ENCODE results near the gene CDHR2. TPM values are rescaled to one million over a fixed set of nuclear protein-coding genes. Genes with fewer than 3 reads are reported as not detected.

The CDHR2 gene
- total RNA-seq, 4 donors from 2014 or later, result not detected

DNA sequence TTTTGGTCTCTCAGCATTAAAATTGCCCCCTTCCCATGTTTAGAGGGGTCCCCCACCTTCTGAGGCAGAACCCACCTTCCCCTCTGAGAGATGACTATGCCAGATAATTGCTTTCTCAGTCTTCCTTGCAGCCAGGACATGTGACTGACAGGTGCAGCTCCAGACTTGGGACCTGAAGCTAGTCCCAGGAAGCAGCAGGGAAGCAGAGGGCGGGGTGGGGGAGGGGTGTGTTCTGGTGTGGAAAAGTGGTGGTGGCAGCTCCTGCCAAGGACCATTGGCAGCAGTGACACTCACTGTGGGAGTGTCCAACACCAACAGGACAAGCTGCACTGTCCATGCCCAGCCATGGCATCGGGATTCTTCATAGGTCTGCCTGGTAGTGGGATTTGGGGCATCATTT lies 83.6 kb downstream of the CDHR2 start:
- no peak for DNase-seq (ENCODE audit: low spot score in 2 of 2)
- no peaks in the 10 kb centered on the region for H3K9me3 ChIP-seq
- H3K27ac ChIP-seq, result no peak overlapping the region
- no peak overlapping the region for H3K4me3 ChIP-seq
- H3K36me3 ChIP-seq, result no peaks in the 10 kb centered on the region
- TF ChIP-seq POLR2A (IDR thresholded peaks at IDR 0.05) (no peak), EP300 (IDR thresholded peaks at IDR 0.05) (no peak)
- TF ChIP-seq, protein P1, sequence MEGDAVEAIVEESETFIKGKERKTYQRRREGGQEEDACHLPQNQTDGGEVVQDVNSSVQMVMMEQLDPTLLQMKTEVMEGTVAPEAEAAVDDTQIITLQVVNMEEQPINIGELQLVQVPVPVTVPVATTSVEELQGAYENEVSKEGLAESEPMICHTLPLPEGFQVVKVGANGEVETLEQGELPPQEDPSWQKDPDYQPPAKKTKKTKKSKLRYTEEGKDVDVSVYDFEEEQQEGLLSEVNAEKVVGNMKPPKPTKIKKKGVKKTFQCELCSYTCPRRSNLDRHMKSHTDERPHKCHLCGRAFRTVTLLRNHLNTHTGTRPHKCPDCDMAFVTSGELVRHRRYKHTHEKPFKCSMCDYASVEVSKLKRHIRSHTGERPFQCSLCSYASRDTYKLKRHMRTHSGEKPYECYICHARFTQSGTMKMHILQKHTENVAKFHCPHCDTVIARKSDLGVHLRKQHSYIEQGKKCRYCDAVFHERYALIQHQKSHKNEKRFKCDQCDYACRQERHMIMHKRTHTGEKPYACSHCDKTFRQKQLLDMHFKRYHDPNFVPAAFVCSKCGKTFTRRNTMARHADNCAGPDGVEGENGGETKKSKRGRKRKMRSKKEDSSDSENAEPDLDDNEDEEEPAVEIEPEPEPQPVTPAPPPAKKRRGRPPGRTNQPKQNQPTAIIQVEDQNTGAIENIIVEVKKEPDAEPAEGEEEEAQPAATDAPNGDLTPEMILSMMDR (IDR thresholded peaks at IDR 0.05), result no peak
- H3K4me1 ChIP-seq, result peaks cover 0 to 20% (median 6%) of the 10 kb centered on the region in 4 donors
- peaks cover 0 to 61% of the 10 kb centered on the region in 2 donors for H3K27me3 ChIP-seq
- 80 to 88% methylated on average over 2 of the region's 2 CpGs for WGBS, 2 donors

DNA sequence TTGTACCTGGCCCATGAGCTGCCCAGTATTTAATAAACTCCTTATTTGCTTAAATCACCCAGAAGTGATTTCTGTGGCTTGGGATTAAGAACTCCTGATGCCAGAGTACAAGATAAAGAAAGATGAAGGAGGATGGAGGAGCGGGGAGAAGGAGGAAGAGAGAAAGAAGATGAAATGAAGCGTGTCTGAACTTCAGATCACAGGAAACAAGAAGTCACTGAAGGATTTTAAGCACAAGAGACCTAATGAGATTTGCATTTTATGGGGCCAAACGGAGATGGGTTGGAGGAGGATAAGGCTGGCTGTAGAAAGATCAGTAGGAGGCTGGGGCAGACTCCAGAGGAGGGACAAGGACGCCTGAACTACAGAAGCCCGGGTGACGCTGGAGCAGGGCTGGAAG lies 84.5 kb downstream of the CDHR2 start:
- no peak for DNase-seq (ENCODE audit: low spot score in 2 of 2)
- Histone ChIP-seq H3K9me3 (no peaks in the 10 kb centered on the region), H3K36me3 (no peaks in the 10 kb centered on the region), H3K27ac (no peak overlapping the region), H3K27me3 (peaks cover 0 to 52% of the 10 kb centered on the region in 2 donors), H3K4me1 (peaks cover 0 to 20% (median 6%) of the 10 kb centered on the region in 4 donors), H3K4me3 (no peak overlapping the region)
- TF ChIP-seq, protein P1 (IDR thresholded peaks at IDR 0.05), result no peak
- TF ChIP-seq EP300 (IDR thresholded peaks at IDR 0.05) (no peak), POLR2A (IDR thresholded peaks at IDR 0.05) (no peak)
- WGBS, 2 donors, result 10 to 11% methylated on average over 6 of the region's 6 CpGs

DNA sequence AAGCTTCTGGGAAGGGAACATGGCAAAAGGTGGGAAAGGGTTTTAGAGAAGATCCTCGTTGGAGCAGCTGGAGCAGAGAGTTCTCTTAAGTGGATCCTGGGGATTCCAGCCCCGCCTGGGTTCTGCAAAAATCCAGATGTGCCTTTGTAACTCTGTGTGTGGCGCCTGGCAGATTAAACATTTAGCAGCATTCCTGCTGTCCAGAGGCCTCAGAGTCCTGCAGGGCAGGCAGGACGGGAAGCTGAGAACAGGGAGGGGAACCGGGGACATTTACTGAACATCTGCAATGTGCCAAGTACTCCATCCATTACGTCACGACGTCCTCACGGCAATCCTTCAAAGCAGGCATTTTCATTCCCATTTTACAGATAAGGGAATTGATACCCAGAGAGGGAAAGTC lies 87.3 kb downstream of the CDHR2 start:
- Histone ChIP-seq H3K27ac (no peak overlapping the region), H3K36me3 (no peaks in the 10 kb centered on the region), H3K27me3 (peaks cover 0 to 25% of the 10 kb centered on the region in 2 donors), H3K4me3 (no peak overlapping the region), H3K4me1 (no peaks in the 10 kb centered on the region), H3K9me3 (no peaks in the 10 kb centered on the region)
- WGBS, 2 donors, result 48 to 54% methylated on average over 9 of the region's 9 CpGs
- DNase-seq (ENCODE audit: low spot score in 2 of 2), result no peak
- TF ChIP-seq, protein P1 (IDR thresholded peaks at IDR 0.05), result no peak
- no peak for TF ChIP-seq POLR2A (IDR thresholded peaks at IDR 0.05)
- no peak for TF ChIP-seq EP300 (IDR thresholded peaks at IDR 0.05)

DNA sequence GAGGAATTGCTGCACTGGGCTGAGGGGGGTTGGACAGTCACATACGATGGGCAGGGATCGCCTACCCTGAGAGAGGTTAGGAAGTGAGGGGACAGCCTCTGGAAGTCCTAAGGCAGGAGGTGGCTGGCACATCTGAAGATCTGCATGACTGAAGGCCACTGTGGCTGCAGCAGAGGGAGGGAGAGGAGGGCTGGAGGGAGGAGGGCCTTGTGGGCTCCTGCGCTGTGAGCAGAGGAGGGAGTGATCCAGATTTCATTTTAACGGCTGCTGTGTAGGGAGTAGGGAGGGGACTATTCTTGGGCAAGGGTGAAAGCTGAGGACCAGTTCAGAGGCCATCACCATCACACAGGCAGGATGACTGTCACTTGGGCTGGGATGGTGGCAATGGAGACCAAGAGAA lies 88.4 kb downstream of the CDHR2 start:
- DNase-seq (ENCODE audit: low spot score in 2 of 2), result no peak
- no peaks in the 10 kb centered on the region for H3K4me1 ChIP-seq
- 43 to 48% methylated on average over 4 of the region's 4 CpGs for WGBS, 2 donors
- no peak overlapping the region for H3K27ac ChIP-seq
- peaks cover 0 to 14% of the 10 kb centered on the region in 2 donors for H3K27me3 ChIP-seq
- TF ChIP-seq EP300 (IDR thresholded peaks at IDR 0.05) (no peak), POLR2A (IDR thresholded peaks at IDR 0.05) (no peak)
- TF ChIP-seq, protein P1 (IDR thresholded peaks at IDR 0.05), result no peak
- no peaks in the 10 kb centered on the region for H3K36me3 ChIP-seq
- H3K4me3 ChIP-seq, result no peak overlapping the region
- no peaks in the 10 kb centered on the region for H3K9me3 ChIP-seq

DNA sequence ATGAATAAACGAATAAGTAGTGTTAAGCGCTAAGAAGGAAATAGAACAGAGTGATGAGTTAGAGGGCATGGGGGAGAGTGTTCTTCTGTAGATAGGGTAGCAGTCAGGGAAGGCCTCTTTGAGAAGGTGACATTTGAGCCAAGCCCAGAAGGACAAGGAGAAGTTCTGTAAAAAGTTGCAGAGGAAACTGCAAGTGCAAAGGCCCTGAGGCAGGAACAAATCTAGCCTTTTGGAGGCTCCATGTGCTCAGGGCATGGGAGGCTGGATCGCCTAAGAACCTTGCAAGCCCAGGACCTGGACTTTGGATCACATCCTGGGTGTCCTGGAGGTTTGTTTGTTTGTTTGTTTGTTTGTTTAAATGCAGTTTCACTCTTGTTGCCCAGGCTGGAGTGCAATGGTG lies 89.3 kb downstream of the CDHR2 start:
- H3K36me3 ChIP-seq, result no peaks in the 10 kb centered on the region
- H3K27ac ChIP-seq, result no peak overlapping the region
- H3K4me1 ChIP-seq, result no peaks in the 10 kb centered on the region
- H3K4me3 ChIP-seq, result no peak overlapping the region
- TF ChIP-seq, protein P1 (IDR thresholded peaks at IDR 0.05), result no peak
- no peak for TF ChIP-seq POLR2A (IDR thresholded peaks at IDR 0.05)
- TF ChIP-seq EP300 (IDR thresholded peaks at IDR 0.05), result no peak
- peaks cover 0 to 5% of the 10 kb centered on the region in 2 donors for H3K27me3 ChIP-seq
- H3K9me3 ChIP-seq, result no peaks in the 10 kb centered on the region
- 91 to 93% methylated on average over 3 of the region's 3 CpGs for WGBS, 2 donors
- DNase-seq (ENCODE audit: low spot score in 2 of 2), result no peak

Measured in tibial nerve (tissue), 4 donors.